Keratinocyte (primary cell): ENCODE data around the gene VAV2.

ENCODE experiments used
- CTCF ChIP-seq, 3 experiments: IDR thresholded peaks in 1 of 3; conservative IDR thresholded peaks in 1 of 3; optimal IDR thresholded peaks in 1 of 3; 2 replicates in 2 of 3; 3 replicates in 1 of 3; pipeline versions ENCODE3 to v1.5.1; 2011; ENCODE audit warnings: low read length in 3 of 3, mild to moderate bottlenecking in 3 of 3, moderate library complexity in 2 of 3, control low read depth in 1 of 3, inconsistent platforms in 1 of 3; ENCODE audit not compliant: insufficient read depth in 2 of 3; ENCODE audit errors: extremely low read depth in 1 of 3
- EZH2 ChIP-seq: IDR thresholded peaks from one replicate; pipeline ENCODE4 v1.6.1; 2012; ENCODE audit warnings: inconsistent platforms, mild to moderate bottlenecking, low read length, moderate library complexity

DNA sequence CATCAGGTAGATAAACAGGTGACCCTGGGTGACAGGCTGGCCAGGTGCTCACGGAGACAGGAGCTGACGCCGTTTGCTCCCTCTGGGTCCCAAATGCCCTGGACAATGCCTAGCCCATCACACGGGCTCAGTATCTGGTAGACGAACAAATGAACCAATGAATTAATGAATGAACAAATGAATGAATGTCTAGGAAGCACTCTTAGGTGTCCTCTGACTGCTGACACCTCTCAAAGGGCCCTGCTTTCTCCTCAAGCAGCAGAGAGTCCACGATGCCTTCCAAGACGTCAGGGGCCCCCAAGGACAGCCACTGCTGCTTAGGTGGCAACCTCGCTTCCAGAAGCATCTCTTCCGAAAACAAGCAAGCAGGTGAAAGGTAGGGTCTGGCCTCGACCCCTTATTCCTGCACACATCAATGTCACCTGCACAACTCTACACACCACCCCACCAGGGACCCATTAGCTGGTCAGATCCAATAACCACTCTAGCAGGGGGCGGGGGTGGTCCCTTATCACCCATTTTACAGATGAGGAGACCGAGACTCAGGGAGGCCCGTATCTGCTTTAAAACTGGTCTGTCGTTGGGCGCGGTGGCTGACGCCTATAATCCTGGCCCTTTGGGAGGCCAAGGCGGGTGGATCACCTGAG is 45.2 kb downstream of the VAV2 start:
- TF ChIP-seq CTCF (optimal IDR thresholded peaks at IDR 0.05 in 1 of 3, IDR thresholded peaks at IDR 0.05 in 1 of 3, conservative IDR thresholded peaks at IDR 0.05 in 1 of 3; ENCODE audit: extremely low read depth in 1 of 3, insufficient read depth in 2 of 3, low read length in 3 of 3) = no peak
- TF ChIP-seq EZH2 = no peak
